GM06990 (cell line): ENCODE data around the gene CD69.

Experiments
- DNase-seq: peaks from one replicate; pipeline ENCODE4 v3.0.0-alpha.2; 2011; ENCODE audit not compliant: insufficient read length; ENCODE audit errors: extremely low read depth
- H3K27me3 ChIP-seq: replicated peaks from 2 replicates; pipeline ENCODE4 v1.6.0; 2011; ENCODE audit warnings: low read length; ENCODE audit not compliant: control insufficient read depth, insufficient read depth
- H3K36me3 ChIP-seq: 2 replicates; pipeline ENCODE4 v1.5.1; 2011; ENCODE audit warnings: low read length; ENCODE audit not compliant: control insufficient read depth, insufficient read depth
- H3K4me3 ChIP-seq: replicated peaks from 2 replicates; pipeline ENCODE4 v1.5.1; 2011; ENCODE audit warnings: low read depth, mild to moderate bottlenecking, control low read depth, low read length
- TF ChIP-seq, protein P1 (sequence below): IDR thresholded peaks from 2 replicates; pipeline ENCODE4 v1.5.1; 2011; ENCODE audit warnings: low read length, control low read depth, mild to moderate bottlenecking, inconsistent platforms; ENCODE audit not compliant: insufficient read depth, poor library complexity, severe bottlenecking

Gene CD69

DNA sequence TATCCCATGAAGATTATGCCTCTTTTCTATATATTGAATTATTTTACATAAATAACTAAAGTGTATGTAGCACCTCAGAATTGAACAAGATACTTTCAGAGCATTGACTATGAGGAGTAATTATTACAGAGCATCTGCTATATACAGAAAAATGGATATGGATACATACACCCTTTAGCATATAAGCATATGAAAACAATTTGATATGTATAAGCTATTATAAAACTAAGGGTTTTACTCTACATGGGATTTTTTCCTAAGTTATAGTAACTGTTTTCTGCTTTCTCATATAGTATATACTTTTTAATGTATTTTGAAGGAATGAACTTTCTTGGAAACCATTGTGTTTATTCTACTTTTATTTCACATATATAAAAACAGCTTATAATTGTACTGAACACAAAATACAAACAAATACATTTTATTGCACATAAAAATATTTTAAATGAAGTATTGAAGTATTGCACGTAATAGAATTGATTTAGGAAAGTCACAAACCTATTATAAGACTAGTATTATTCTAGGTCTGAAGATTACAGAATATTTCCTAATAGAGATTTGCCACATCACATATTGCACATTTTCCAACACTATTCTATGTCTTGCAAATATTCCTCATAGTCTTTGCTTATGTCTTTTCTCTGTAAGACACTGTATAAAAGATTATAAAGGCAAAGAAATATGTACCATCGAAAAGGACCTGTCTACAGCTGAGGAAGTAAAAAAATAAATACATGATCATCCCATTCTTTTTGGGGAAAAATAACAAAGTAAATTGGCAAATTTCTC, 8.4 kb downstream of the CD69 start:
- TF ChIP-seq, protein P1, sequence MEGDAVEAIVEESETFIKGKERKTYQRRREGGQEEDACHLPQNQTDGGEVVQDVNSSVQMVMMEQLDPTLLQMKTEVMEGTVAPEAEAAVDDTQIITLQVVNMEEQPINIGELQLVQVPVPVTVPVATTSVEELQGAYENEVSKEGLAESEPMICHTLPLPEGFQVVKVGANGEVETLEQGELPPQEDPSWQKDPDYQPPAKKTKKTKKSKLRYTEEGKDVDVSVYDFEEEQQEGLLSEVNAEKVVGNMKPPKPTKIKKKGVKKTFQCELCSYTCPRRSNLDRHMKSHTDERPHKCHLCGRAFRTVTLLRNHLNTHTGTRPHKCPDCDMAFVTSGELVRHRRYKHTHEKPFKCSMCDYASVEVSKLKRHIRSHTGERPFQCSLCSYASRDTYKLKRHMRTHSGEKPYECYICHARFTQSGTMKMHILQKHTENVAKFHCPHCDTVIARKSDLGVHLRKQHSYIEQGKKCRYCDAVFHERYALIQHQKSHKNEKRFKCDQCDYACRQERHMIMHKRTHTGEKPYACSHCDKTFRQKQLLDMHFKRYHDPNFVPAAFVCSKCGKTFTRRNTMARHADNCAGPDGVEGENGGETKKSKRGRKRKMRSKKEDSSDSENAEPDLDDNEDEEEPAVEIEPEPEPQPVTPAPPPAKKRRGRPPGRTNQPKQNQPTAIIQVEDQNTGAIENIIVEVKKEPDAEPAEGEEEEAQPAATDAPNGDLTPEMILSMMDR = no peak
- no peak overlapping the region for H3K4me3 ChIP-seq
- no peak for DNase-seq
- no peaks in the 10 kb centered on the region for H3K27me3 ChIP-seq
- H3K36me3 ChIP-seq = peaks cover 3% of the 10 kb centered on the region

DNA sequence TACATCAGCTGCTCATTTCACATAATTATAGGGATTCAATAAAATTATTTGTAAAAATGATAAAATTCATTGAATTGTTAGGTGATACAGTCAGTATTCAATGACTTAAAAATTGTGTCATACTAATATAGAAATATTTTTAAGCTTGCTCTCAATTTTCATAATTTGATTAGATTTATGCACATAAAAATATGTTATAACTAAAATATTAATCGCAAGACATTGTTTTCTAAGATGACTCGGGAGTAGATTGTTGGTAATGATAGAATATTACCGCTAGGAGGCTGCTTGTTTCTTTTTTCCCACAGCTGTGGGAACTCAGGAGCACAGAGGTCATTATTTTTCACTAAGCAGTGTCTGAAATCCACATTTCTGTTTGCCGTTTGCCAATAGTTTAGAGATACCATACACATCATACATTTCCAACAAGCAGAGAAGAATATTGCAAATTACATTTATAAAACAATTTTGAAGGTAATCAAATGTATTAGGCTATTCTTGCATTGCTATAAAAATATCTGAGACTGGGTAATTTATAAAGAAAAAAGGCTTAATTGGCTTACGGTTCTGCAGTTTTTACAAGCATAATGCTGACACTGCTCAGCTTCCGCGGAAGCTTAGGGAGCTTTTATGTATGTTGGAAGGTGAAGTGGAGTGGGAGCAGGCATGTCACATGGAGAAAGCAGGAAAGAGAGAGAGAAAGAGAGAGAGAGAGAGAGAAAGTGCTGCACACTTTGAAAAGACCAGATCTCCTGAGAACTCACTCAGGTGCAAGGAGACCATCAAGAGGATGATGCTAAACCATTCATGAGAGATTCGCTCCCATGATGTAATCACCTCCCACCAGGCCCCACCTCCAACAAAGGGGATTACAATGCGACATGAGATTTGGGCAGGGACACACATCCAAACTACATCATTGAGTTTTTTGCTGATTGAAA, 9.2 kb downstream of the CD69 start:
- TF ChIP-seq, protein P1 = peak; percentile 42
- DNase-seq = no peak

DNA sequence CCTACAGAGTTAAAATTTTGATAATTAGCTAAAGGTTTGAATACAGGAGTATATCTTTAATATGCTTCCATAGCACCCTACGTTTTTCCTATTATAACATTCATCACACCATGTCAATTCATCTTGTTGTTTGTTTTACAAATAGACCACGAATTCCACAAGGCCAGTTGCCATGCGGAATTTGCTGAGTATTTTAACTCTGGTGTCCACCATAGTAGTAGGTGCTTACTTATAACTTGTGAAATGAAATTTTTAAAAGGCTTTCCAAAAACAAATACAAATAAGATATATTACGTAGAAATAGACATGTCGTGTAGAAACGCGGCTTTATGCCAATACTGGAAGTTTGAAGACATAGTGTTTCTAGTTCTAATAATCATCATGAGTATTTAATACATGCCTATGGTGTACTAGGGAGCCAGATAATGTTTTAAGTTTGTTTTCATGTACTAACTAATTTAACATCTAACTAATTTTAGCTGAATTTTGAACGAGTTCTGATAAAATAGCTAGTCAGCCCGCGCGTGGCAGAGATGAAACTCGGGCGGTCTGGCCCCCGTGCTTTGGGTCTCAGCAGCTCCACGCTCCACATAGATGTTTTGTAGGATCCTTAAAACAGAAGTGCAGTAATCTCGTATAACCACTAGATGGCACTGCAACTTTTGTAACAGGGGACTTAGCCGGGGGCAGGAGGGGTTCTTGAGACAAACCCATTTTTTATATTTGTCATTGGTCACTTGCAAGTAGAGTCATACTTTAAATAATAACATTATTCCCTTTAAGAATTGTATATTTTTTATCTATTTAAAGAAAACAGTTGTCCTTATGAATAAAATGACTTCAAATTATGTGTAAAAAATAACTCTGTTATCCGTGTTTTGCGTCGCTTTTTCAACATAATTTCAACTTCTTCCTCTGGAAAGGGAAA, 10.2 kb downstream of the CD69 start:
- H3K27me3 ChIP-seq = no peaks in the 10 kb centered on the region
- H3K4me3 ChIP-seq = no peak overlapping the region
- TF ChIP-seq, protein P1 = peak; percentile 63
- H3K36me3 ChIP-seq = peaks cover 3% of the 10 kb centered on the region
- DNase-seq = peak; percentile 60

More for the DNA sequence above, 9.2 kb downstream of the CD69 start:
- Histone ChIP-seq H3K36me3 (peaks cover 3% of the 10 kb centered on the region), H3K4me3 (no peak overlapping the region), H3K27me3 (no peaks in the 10 kb centered on the region)

DNA sequence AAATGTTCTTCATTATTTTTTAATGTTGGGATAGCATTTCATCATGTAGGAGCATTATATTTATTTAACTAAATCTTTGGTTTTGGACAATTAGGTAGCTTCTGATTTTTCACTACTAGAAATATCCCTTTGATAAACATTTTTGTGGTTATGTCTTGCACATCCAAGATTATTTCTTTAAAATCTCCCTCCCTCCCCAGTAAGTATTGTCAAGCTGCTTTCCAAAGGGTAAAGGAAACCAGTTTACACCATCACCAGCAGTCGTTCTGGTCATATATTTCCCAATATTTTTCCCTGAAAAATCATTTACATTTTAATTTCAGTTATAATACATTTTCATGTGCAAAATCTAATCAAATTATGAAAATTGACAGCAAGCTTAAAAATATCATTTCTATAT, 11.1 kb downstream of the CD69 start:
- no peak overlapping the region for H3K4me3 ChIP-seq
- no peaks in the 10 kb centered on the region; the same call in 1 of the 2 replicates for H3K36me3 ChIP-seq
- TF ChIP-seq, protein P1 = no peak
- no peaks in the 10 kb centered on the region for H3K27me3 ChIP-seq
- no peak for DNase-seq

DNA sequence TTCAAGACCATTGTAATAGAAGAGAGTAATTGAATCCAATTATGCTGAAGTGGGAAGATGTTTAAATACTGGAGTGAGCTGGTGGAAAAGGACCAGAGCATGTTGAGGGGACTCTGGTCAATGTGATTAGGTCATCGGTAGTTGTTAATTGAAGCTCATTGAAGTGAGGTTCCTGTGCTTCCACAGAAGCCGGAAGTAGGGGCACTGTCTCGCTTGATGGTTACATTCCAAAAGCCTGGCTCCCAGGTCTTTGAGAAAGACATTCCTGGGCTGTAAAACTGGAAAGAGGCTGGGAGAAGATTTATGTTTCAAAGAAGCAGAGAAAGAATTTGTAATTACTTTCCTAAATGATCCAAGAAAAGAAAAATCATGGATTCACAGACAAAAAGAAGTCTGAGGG, 15.5 kb downstream of the CD69 start:
- no peak for DNase-seq
- TF ChIP-seq, protein P1 = no peak
- H3K27me3 ChIP-seq = no peaks in the 10 kb centered on the region
- H3K36me3 ChIP-seq = no peaks in the 10 kb centered on the region
- H3K4me3 ChIP-seq = no peak overlapping the region
